ENCODE results near the gene PNLIPRP1.

GRCh38 chr10:116621476-116621875 lies 30.7 kb downstream of the PNLIPRP1 start:
- no peak for TF ChIP-seq ARNT (IDR thresholded peaks at IDR 0.05)
- TF ChIP-seq NFRKB (IDR thresholded peaks at IDR 0.05): no peak
- no peak for TF ChIP-seq SP1 (IDR thresholded peaks at IDR 0.05)
- no peak for TF ChIP-seq ZNF384 (IDR thresholded peaks at IDR 0.05)
- no peak for TF ChIP-seq SUZ12 (IDR thresholded peaks at IDR 0.05)
